GM18951 (cell line): Measurements from ENCODE around the gene GTPBP6.

ENCODE experiments used
- POLR2A ChIP-seq: IDR thresholded peaks from 4 replicates; pipeline ENCODE4 v1.6.1; 2011; ENCODE audit warnings: mild to moderate bottlenecking; ENCODE audit not compliant: insufficient read length, insufficient read depth; ENCODE audit errors: extremely low read depth
- in situ Hi-C: fragments of 300-500 bp; cut with MboI; formaldehyde crosslinking; loops from one replicate; pipeline ENCODE4 v1.12.0; 2022; ENCODE audit warnings: low sequenced_read_pairs, mixed read lengths, inconsistent platforms; ENCODE audit not compliant: unreplicated experiment

GTPBP6 gene

DNA sequence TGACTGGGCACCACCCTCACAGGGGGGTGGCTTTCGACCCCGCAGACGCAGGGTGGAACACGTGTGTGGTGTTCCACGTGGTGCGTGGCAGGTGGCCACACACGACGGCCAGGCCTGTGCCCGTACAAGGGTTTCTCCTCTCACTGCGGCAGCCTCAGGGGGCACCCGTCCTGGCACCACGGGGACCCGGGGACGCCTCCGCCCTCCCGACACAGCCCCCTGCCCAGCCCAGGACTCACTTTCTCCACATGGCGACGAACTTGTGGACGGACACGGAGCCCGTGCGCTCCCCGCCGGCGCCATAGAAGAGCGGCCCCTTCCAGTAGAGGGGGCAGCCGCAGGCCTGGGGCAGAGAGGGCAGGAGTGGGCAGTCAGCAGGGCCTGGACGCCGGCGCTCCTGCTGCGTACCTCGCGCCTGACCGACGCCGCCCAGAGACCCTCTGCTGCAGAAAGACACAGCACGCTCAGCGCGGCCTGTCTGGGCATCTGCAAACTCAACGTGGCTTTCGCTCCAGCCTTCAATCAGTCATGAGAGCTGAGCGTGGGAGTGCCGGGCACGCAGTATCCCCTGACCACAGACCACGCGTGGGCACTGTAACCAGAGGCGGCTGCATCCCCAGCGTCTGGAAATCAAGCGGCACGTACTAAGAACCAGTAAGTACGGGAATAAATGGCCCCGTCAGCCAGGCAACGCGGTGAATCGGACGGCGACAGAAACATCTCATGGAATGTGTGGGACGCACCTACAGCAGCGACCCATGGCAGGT, 28.9 kb upstream of the GTPBP6 start:
- in situ Hi-C loops: no loop called here

DNA sequence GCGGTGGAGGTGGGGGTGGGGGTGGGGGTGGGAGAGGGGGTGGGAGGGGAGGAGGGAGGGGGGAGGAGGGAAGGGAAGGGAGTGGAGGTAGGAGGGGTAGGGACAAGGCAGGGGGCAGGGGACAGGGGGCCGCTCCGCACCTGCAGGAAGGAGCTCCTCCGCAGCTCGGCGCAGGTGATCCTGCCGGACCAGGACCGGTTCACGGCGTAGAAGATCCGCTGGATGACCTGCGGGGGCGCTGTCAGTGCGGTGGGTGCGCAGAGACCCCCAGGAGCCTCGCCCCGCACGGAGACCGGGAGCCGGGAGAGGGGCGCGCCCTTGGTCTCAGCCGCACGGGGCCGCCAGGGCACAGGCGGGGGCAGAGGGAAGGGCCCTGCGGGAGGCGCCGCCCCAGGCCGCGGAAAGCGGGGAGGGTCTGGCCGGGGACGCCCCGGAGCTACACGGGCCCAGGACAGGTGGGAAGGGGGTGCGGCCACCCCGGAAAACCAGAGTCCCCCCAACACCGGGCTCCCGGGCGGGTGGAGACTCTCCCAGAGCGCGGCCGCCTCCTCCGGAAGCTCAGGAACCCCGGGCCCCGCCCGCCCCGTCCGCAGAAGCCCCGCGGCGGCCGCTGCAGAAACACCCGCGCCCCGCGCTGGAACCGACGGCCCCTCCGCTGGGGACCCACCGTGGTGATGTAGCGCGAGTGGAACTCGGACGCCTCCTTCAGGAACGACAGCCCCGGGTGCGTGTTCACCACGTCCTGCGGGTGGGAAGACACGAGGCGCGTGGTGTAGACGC, 27.6 kb upstream of the GTPBP6 start:
- TF ChIP-seq POLR2A: no peak
- in situ Hi-C loops: no loop called here

More for the DNA sequence above, 28.9 kb upstream of the GTPBP6 start:
- no peak for TF ChIP-seq POLR2A

DNA sequence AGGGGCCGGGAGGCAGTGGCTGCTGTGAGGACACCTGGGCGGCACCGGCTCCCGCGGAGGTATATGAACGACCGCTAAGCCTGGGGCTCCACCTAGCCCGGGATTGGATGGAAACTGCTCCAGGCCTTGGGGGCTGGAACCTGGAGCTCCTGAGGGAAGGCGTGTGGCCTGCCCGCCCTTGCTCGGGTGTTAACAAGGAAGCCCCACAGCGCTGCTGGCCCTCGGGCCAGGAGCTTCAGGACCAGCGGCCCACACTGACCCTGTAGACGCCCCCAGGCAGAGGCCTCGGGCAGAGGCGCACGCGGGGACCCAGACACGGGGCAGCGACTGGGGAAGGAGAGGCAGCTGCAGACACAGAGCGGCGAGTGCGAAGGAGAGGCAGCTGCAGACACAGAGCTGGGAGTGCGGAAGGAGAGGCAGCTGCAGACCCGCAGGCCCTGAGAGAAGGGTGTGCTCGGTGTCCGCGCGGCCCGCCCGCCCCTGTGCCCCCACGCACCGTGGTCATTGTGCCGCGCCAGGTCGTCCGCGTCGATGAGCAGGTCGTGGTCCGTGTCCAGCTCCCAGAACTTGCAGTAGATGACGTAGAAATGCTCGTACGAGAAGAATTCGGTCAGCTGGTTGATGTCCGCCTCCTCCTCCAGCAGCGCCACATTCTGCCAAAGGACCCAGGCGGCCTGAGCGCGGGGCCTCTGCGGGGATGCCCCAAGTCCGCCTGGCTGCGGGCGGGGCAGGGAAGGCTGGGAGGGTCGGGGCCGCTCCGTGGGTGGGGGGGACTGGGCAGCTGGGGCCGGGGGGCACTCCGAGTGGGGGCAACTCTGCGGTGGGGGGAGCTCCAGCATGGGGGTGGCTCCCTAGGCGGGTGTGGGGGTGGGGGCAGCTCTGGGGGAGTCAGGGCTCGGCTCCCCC, 26.7 kb upstream of the GTPBP6 start:
- in situ Hi-C loops: no loop called here

DNA sequence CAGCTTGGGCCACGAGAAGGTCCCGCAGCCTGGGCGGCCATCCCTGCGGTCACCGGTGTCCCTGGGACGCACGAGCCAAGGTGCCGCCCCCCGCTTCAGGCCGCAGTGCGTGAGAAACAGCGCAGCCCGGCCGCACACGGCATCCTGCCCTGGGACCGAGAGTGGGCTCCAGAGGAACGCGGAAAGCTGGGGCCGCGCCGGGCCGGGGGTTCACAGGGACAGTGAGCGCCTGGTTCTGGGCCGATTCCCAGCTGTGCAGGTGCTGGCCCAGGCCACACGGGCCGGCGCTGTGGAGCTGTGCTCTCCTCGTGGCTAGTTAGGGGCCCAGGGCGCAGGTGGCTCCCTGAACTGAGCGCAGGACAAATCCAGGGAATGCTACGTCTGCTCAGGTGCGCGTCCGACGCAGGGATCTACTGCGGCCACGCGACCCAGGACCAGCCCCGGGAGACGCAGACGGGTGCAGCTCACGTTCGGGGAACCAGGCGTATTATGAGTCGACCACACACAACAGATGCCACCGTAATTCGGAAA, 25.8 kb upstream of the GTPBP6 start:
- TF ChIP-seq POLR2A: no peak
- in situ Hi-C loops: no loop called here

More for the DNA sequence above, 26.7 kb upstream of the GTPBP6 start:
- TF ChIP-seq POLR2A: no peak

DNA sequence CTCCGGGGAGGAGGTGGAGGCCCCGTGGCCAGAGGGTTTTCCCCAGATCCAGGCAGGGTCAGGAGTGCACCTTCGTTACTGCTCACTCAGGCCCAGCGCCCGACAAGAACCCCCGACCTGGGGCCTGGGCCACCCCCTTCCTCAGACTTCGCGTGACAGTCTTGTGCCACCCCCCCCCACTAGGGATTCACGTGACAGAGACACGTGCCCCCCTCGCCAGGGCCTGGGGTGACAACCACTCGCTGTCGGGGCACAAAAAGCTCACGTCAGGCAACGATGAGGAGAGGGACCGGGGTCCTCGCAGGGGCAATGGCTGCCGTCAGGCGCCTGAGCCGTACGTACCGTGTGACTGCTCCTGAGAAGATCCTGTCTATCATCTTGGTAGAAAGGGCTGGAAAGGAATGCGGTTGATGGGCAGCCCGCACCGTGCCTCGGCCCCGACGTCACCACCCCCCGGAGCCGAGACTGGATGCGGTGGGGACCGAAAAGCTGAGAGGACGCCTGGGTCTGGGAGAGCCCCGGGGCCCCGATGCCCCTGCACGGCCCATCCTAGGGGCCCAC, 23.0 kb upstream of the GTPBP6 start:
- TF ChIP-seq POLR2A: no peak

DNA sequence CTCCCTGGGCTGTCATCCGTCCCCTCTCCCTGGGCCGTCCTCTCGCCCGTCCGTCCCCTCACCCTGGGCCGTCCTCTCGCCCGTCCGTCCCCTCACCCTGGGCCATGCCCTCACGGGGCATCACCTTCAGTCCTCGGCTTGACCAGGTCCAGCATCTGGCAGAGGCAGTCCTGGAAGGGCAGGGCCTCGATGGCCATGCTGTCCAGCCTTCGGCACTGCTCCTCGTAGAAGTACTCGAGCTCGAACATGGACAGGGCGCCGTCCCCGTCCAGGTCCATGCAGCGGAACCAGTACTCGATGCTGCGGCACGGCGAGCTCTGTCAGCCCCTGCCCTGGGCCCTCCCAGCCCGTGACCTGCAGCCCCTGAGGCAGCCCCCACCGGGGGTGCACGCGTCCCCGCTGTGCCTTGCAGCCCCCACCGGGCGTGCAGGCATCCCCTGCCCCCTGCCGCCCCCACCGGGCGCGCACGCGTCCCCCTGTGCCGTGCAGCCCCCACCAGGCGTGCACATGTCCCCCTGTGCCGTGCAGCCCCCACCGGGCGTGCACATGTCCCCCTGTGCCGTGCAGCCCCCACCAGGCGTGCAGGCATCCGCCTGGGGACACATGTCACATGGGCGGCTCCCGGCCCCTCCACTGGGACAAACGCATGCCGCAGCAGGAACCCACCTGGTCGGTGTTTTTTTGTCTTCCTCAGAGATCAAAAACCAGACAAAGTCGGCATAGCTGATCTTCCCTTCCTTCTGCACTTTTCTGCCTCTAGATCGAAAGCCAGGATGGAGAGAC, 22.2 kb upstream of the GTPBP6 start:
- no peak for TF ChIP-seq POLR2A
- in situ Hi-C loops: no loop called here

More for the DNA sequence above, 23.0 kb upstream of the GTPBP6 start:
- in situ Hi-C loops: no loop called here

DNA sequence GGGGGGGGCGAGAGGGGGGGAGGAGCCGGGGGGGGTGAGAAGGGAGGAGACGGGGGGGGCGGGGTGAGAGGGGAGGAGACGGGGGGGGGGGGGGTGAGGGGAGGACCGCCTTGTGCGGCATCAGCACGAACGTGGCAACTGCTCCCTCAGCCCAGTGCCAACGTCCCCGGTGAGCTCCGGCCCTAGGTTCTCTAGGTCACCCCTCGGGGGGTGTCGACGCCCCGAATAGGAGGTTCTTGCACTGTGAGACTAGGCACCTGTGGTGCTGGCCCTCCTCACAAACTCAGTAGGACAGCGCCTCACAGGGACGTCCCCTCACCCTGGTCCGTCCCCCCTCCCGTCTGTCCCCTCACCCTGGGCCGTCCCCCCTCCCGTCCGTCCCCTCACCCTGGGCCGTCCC, 21.5 kb upstream of the GTPBP6 start:
- in situ Hi-C loops: no loop called here
- no peak for TF ChIP-seq POLR2A

DNA sequence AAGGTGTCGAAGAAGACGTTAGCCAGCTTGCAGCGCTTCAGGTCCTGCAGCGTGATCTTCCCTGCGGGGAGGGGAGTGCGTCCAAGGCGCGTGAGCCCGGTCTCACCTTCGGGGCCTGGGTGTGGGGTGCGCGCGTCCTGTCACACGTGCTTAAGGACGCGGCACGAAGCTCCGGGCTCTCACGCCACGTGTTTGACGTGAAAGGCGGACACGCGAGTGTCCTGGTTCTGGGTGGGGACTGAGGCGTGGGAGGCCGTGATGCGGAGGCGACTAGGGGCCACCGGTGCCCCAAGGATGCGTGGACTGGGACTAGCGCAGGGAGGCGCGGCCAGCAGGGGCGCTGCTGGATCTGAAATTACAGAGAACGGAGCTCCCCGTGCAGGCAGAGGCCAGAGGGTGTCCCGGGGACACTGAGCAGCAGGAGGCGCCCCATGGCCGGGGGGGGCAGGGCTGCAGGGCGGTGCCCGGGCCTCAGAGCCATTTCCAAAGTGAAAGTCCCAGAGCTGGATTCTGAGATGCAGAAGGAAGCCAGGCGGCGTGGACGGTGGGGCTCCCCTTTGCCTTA, 20.3 kb upstream of the GTPBP6 start:
- in situ Hi-C loops: no loop called here
- no peak for TF ChIP-seq POLR2A

DNA sequence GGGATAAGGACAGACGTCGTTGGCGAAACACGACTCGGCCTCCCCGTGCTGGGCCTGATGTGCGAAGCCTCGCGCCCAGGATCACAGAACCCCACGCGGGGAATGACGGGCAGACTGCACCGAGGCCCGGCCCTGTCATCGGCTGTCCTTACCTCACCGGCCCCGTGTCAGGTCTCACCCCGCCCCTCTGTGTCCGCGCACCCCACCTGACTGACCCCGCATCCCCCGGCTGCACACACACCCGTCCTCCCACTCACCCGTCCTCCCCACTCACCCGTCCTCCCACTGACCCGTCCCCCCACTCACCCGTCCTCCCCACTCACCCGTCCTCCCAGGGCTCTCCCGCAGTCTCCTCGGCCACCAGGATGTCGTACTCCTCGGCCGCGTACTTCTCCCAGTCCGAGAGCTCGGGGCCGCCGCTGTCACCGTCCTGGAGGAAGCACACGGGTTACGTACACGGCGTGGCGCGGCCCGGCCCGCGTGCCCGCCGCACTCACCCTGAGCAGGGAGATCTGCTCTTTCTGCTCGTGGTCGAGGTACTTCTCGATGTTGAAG, 19.8 kb upstream of the GTPBP6 start:
- no peak for TF ChIP-seq POLR2A
- in situ Hi-C loops: no loop called here

DNA sequence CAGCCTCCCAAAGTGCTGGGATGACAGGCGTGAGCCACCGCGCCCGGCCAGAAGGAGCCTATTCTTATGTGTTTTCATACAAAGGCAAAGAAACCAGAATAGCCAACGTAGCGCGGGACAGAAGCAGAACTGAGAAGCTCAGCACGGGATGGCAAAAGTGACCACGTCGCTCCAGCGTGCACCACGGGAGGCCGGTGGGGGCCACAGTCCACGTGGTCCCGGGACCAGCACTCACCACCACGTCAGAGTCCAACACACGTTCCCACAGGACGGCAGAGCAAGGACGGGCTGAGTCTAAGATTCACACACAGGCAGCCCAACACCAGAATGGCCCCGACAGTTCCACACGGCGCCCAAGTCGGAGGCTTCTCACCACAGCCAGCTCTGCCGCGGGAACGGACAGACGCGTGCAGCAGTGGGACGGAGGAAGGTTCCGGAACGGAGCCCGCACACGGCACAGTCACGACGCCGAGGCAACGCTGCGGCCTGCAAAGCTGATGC, 18.8 kb upstream of the GTPBP6 start:
- no peak for TF ChIP-seq POLR2A
- in situ Hi-C loops: no loop called here

DNA sequence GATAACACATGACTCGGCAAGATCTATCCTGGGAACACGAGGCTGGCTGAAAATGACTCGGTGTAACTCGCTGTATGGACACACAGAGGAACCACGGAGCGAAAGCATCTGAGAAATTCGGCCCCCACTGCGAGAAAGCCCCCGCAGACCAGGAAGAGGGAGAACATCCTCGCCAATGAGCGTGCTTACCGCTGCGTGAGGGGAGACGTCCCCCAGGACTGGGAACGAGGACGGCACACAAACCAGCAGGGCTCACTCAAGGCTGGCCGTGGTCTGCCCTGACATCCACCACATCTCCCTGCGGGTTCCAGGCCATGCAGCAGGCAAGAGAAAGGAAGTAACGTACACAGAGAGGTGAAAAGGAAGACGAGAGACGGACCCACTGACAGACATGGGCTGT, 17.6 kb upstream of the GTPBP6 start:
- no peak for TF ChIP-seq POLR2A
- in situ Hi-C loops: no loop called here
